Esophagus muscularis mucosa (tissue), 4 donors: ENCODE measurements around the gene RIN3. TPM values are rescaled to one million over a fixed set of nuclear protein-coding genes. Genes with fewer than 3 reads are reported as not detected.

Experiments
- DNase-seq: peaks from one replicate; pipeline ENCODE4 v3.0.0-alpha.2; 2017; ENCODE audit errors: extremely low spot score
- H3K27ac ChIP-seq, 4 donors: fragments of 200-600 bp; sonication (generic); replicated peaks in 1 of 4; 1 replicate in 3 of 4; 2 replicates in 1 of 4; pipeline ENCODE4 v1.5.1; 2016 to 2019; ENCODE audit warnings: mild to moderate bottlenecking in 1 of 4
- H3K27me3 ChIP-seq, 4 donors: fragments of 200-600 bp; sonication (generic); one replicate each; pipeline versions ENCODE4 v1.5.1 to v1.6.0; 2016 to 2019
- H3K36me3 ChIP-seq, 4 donors: fragments of 200-600 bp; sonication (generic); one replicate each; pipeline ENCODE4 v1.5.1; 2016 to 2019
- H3K4me1 ChIP-seq, 4 donors: fragments of 200-600 bp; sonication (generic); one replicate each; pipeline ENCODE4 v1.5.1; 2016 to 2019
- H3K4me3 ChIP-seq, 4 donors: fragments of 200-600 bp; sonication (generic); 1 replicate in 2 of 4; 2 replicates in 2 of 4; pipeline ENCODE4 v1.5.1; 2016 to 2019; ENCODE audit warnings: mild to moderate bottlenecking in 4 of 4, moderate library complexity in 1 of 4
- H3K9me3 ChIP-seq, 4 donors: fragments of 200-600 bp; sonication (generic); 1 replicate in 3 of 4; 2 replicates in 1 of 4; pipeline ENCODE4 v1.5.1; 2016 to 2019
- CTCF ChIP-seq, 3 experiments: fragments of 200-600 bp in 2 of 3; fragments of 450-650 bp in 1 of 3; sonication (generic) in 2 of 3; IDR thresholded peaks; one replicate each; pipeline ENCODE4 v1.5.1; 2017 to 2019; ENCODE audit warnings: antibody characterized with exemption in 3 of 3, mild to moderate bottlenecking in 2 of 3, moderate library complexity in 1 of 3
- EP300 ChIP-seq: sonication (generic); formaldehyde crosslinking; IDR thresholded peaks from one replicate; pipeline ENCODE4 v1.6.1; 2017; ENCODE audit warnings: antibody characterized with exemption
- POLR2A ChIP-seq: fragments of 450-650 bp; IDR thresholded peaks from one replicate; pipeline ENCODE4 v1.6.1; 2017; ENCODE audit warnings: antibody characterized with exemption, moderate library complexity, mild to moderate bottlenecking, low read depth
- POLR2AphosphoS5 ChIP-seq, 2 donors: sonication (generic); formaldehyde crosslinking; IDR thresholded peaks; one replicate each; pipeline ENCODE4 v1.6.1; 2017; ENCODE audit warnings: antibody characterized with exemption in 2 of 2
- WGBS: methylation state at CpG from one replicate; pipeline ENCODE4 v1.1.5; 2018; 5-methylcytosine and 5-hydroxymethylcytosine counted together
- intact Hi-C: fragments of 100-400 bp; cut with DNase I; formaldehyde crosslinking; loops from one replicate; pipeline ENCODE4 v1.15.1; 2023
- total RNA-seq, 4 donors: library from RNA; depleted of rRNA; stranded (reverse); fragments of >200 nt; gene quantifications; one replicate each; pipeline versions ENCODE4 v1.1.0 to v1.2.1, GENCODE V29; 2016

Gene RIN3
- total RNA-seq, 4 donors from 2014 or later, result 10.6 to 20.0 (median 13.1) TPM

- Histone ChIP-seq H3K36me3 (no peaks in the 10 kb centered on the region), H3K4me3 (no peak overlapping the region), H3K4me1 (peaks cover 0 to 19% (median 12%) of the 10 kb centered on the region in 4 donors), H3K27me3 (no peaks in the 10 kb centered on the region), H3K9me3 (peaks cover 0 to 8% (median 4%) of the 10 kb centered on the region in 4 donors), H3K27ac (no peak overlapping the region)
- TF ChIP-seq CTCF (IDR thresholded peaks at IDR 0.05), result no peak
- no peak for TF ChIP-seq EP300
- no peak for TF ChIP-seq POLR2AphosphoS5 (IDR thresholded peaks at IDR 0.05)
- no peak for TF ChIP-seq POLR2A
- WGBS, result 84% methylated on average over 15 of the region's 15 CpGs
- no peak for DNase-seq
- intact Hi-C loops, result no loop called here
Observed at GRCh38 chr14:92632546-92633273, 119.1 kb downstream of the RIN3 start.

DNA sequence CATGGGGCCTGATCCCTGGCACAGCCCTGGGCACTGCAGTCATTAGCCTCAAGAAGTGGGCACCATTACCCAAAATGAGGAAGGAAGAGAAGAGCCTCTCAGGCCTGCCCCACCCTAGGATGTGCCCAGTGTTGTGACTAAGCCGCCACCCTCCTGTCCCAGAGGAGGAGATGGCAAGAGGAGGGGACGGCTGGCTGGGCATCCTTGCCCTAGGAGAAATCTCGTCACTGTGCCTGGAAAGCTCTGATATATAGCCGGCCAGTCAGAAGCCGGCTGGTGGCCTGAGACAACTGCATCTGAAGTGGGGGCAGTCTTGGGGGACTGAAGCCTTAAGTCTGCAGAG lies 119.7 kb downstream of the RIN3 start:
- no peak overlapping the region for H3K27ac ChIP-seq
- TF ChIP-seq EP300 (no peak), CTCF (IDR thresholded peaks at IDR 0.05) (no peak), POLR2A (no peak)
- H3K4me1 ChIP-seq, result peaks cover 0 to 19% (median 12%) of the 10 kb centered on the region in 4 donors
- 68% methylated on average over 5 of the region's 5 CpGs for WGBS
- no peaks in the 10 kb centered on the region for H3K27me3 ChIP-seq
- no peak overlapping the region for H3K4me3 ChIP-seq
- intact Hi-C loops, result no loop called here
- peaks cover 0 to 3% (median 0%) of the 10 kb centered on the region in 4 donors for H3K9me3 ChIP-seq
- DNase-seq, result no peak
- H3K36me3 ChIP-seq, result no peaks in the 10 kb centered on the region

GRCh38 chr14:92633724-92634123 lies 120.1 kb downstream of the RIN3 start:
- no peak for TF ChIP-seq EP300
- no peak for TF ChIP-seq POLR2A
- no peak for TF ChIP-seq CTCF (IDR thresholded peaks at IDR 0.05)
- TF ChIP-seq POLR2AphosphoS5 (IDR thresholded peaks at IDR 0.05), result no peak
- Histone ChIP-seq H3K4me3 (no peak overlapping the region), H3K36me3 (no peaks in the 10 kb centered on the region), H3K27ac (no peak overlapping the region), H3K27me3 (no peaks in the 10 kb centered on the region), H3K9me3 (no peaks in the 10 kb centered on the region), H3K4me1 (peaks cover 0 to 21% (median 13%) of the 10 kb centered on the region in 4 donors)
- no peak for DNase-seq
- intact Hi-C loops, result no loop called here

DNA sequence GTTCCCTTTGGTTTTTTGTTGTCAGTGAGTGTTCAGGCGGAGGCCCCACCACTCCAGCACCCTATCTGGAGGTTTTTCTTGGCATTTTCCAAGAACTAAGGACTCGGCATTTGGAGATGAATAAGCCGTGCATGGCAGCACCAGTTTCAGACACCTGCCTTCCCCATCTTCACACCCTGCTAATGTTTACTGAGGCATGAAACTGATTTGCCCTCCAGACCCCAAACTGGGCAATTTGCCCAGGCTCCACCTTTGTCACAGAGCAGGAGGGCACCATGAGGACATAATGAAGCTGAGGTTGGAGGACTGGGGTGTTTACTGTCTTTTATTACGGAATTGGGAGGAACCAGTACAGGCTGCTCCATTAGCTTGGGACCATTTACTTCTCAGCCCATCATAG lies 121.5 kb downstream of the RIN3 start:
- intact Hi-C loops, result no loop called here
- Histone ChIP-seq H3K27ac (no peak overlapping the region), H3K4me1 (peaks cover 0 to 28% (median 15%) of the 10 kb centered on the region in 4 donors), H3K9me3 (no peaks in the 10 kb centered on the region), H3K27me3 (no peaks in the 10 kb centered on the region), H3K4me3 (no peak overlapping the region), H3K36me3 (peaks cover 0 to 3% (median 0%) of the 10 kb centered on the region in 4 donors)
- no peak for DNase-seq
- 97% methylated on average over 4 of the region's 4 CpGs for WGBS
- TF ChIP-seq EP300, result no peak
- TF ChIP-seq POLR2A, result no peak
- TF ChIP-seq POLR2AphosphoS5 (IDR thresholded peaks at IDR 0.05), result no peak
- no peak for TF ChIP-seq CTCF (IDR thresholded peaks at IDR 0.05)

- no peak for DNase-seq
- Histone ChIP-seq H3K4me1 (peaks cover 0 to 28% (median 15%) of the 10 kb centered on the region in 4 donors), H3K4me3 (no peak overlapping the region), H3K27ac (no peak overlapping the region), H3K36me3 (peaks cover 0 to 3% (median 0%) of the 10 kb centered on the region in 4 donors), H3K27me3 (no peaks in the 10 kb centered on the region), H3K9me3 (no peaks in the 10 kb centered on the region)
- 95% methylated on average over 4 of the region's 4 CpGs for WGBS
- intact Hi-C loops, result no loop called here
- TF ChIP-seq POLR2A (no peak), POLR2AphosphoS5 (IDR thresholded peaks at IDR 0.05) (no peak), EP300 (no peak), CTCF (IDR thresholded peaks at IDR 0.05) (no peak)
Observed at GRCh38 chr14:92635896-92636295, 122.3 kb downstream of the RIN3 start.
